GM19438 (cell line): Measurements from ENCODE around the gene GRIPAP1.

Experiments
- ATAC-seq: cut with Tn5 transposase; IDR thresholded peaks from one replicate; pipeline ENCODE4 v1.9.1; 2021; ENCODE audit warnings: low read depth; ENCODE audit not compliant: unreplicated experiment

Gene GRIPAP1

GRCh38 chrX:48961585-48962091, 40.4 kb downstream of the GRIPAP1 start:
- ATAC-seq = no peak

GRCh38 chrX:48960291-48960690, 41.8 kb downstream of the GRIPAP1 start:
- no peak for ATAC-seq

GRCh38 chrX:48958635-48959094, 43.4 kb downstream of the GRIPAP1 start:
- ATAC-seq = no peak

GRCh38 chrX:48957827-48958634, 44.0 kb downstream of the GRIPAP1 start:
- peak; percentile 81 for ATAC-seq

GRCh38 chrX:48957477-48957826, 44.6 kb downstream of the GRIPAP1 start, which contains the start of gene OTUD5:
Gene OTUD5 (minus strand): TSS chrX:48957607. CDS start chrX:48957570, 37 bp downstream.
- ATAC-seq = peak; percentile 36

GRCh38 chrX:48956728-48957414, 45.2 kb downstream of the GRIPAP1 start:
- ATAC-seq = no peak

GRCh38 chrX:48948589-48948988, 53.5 kb downstream of the GRIPAP1 start:
- ATAC-seq = no peak

- no peak for ATAC-seq
These were observed 56.3 kb downstream of the GRIPAP1 start for GRCh38 chrX:48945517-48946348.

- no peak for ATAC-seq
These were observed 59.2 kb downstream of the GRIPAP1 start for GRCh38 chrX:48942895-48943294.

GRCh38 chrX:48940404-48940955, 61.6 kb downstream of the GRIPAP1 start:
- ATAC-seq = no peak

GRCh38 chrX:48939524-48940228, 62.4 kb downstream of the GRIPAP1 start:
- ATAC-seq = no peak

- peak; percentile 40 for ATAC-seq
These were observed 63.2 kb downstream of the GRIPAP1 start for GRCh38 chrX:48938721-48939425.

- peak; percentile 64 for ATAC-seq
These were observed 64.8 kb downstream of the GRIPAP1 start for GRCh38 chrX:48937054-48937907.

- ATAC-seq = no peak
These were observed 65.5 kb downstream of the GRIPAP1 start for GRCh38 chrX:48936429-48937053.

- ATAC-seq = no peak
These were observed 66.8 kb downstream of the GRIPAP1 start for GRCh38 chrX:48935301-48935670.

GRCh38 chrX:48934581-48935300, 67.3 kb downstream of the GRIPAP1 start:
- no peak for ATAC-seq

- no peak for ATAC-seq
These were observed 68.3 kb downstream of the GRIPAP1 start for GRCh38 chrX:48933757-48934156.
